ENCODE data around the gene CENPS. TPM values are rescaled to one million over a fixed set of nuclear protein-coding genes. Genes with fewer than 3 reads are reported as not detected.

Gene CENPS
- total RNA-seq (2022; extraction: Qiagen RNA extraction; ENCODE audit: low read depth), result 28.1 to 33.5 TPM (median 31.5 TPM) in 5 replicates

DNA sequence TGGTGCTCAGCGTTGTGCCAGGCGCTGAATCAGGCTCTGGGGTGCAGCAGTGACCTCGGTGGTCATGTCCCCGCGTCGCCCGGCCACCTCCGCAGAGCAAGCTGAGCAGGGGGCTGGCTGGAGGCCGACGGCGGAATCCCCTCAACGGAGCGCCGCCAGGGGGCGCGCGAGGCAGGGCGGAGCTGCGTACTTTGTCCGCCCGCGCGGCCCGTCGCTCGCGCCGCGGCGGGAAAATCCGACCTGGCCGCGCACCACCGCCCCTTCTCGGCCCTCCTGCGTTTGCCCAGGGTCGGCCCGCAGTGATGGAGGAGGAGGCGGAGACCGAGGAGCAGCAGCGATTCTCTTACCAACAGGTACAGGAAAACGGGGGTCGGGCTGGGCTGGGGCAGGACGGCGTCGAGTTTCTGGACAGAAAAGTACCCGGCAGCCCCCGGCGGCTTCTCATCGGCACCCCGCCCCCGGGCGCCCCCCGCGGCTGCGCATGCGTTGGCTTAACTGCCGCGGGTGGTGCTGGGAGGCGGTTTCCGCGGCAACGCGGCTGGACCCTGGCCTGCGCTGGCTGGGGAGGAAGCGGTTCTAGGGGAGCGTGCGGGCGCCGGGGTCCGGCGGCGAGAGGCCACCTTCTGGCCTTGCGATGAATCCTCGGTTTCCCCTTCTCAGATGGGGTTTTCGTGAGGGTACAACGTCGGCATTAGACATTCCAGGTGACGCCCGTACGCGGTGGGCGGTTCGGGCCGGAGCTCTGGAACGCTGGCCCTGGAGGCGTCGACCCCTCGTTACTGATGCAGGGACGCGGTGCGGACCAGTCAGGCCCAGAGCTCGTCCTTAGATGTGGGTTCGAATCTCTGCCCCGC lies at the start of gene CENPS:
CENPS (plus strand) TSS at position 218 of the 854 bp plus-strand sequence; CDS start at position 303, 85 bp downstream.

DNA sequence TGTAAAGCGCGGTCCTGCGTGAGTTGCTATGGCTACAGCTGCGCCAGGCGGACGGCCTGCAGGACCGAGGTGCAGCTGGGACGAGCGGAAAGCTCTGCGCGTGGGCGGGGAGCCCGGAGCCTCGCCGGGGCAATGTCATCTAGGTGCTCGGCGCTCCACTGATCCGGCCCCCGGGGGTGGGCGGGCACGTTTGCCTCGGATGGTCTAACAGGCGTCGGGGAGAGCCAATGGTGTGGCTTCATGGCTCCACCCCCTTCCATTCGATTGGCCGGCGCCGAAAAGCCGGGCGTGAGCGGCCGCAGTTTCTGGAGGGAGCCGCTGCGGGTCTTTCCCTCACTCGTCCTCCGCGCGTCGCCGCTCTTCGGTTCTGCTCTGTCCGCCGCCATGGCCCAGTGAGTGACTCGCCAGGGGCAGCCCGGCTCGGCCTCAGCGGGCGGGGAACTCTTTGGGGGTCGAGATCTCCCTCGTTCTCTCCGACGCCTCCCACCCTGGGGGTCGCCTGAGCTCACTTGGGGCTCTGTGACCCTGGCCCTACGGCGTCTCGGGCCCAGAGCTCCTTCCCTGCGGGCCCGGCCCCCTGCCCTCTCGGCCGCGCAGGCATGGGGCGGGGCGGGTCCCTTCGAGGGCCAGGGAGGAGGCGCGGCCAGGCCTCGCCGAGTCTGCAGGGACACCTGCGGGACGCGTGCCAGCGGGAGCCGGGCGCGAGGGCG lies 31.3 kb upstream of the CENPS start, which contains the start of gene PGD:
PGD (plus strand) TSS at position 331 of the 710 bp plus-strand sequence; CDS start at position 385, 54 bp downstream.

DNA sequence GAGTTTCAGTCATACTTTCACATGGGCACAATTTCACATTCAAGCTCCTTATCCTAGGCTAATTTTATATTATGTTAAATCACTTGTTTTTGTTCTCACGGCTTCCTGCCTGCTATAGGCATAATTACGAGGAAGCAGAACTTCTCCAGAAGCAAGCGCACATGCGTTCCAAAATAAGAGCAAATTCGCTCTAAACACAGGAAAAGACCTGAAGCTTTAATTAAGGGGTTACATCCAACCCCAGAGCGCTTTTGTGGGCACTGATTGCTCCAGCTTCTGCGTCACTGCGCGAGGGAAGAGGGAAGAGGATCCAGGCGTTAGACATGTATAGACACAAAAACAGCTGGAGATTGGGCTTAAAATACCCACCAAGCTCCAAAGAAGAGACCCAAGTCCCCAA lies 19.5 kb downstream of the CENPS start, which contains the start of gene CORT:
CORT (plus strand) TSS at position 281 of the 400 bp plus-strand sequence. CDS start 193 bp downstream, outside the sequence.

GRCh38 chr1:10472220-10473144 lies 42.2 kb downstream of the CENPS start, which contains the start of gene DFFA:
Gene DFFA (minus strand): TSS chr1:10472529. CDS start chr1:10472458, 71 bp downstream.

GRCh38 chr1:10474613-10475507 lies 44.6 kb downstream of the CENPS start, which contains the start of gene PEX14:
Gene PEX14 (plus strand): TSS chr1:10474950. CDS start chr1:10474967, 17 bp downstream.

Other genes starting within 250 kb of the CENPS start
- 11.1 to 15.8 TPM (median 13.5 TPM) in 5 replicates for gene KIF1B, start 219.9 kb upstream of the CENPS start, total RNA-seq (2022; extraction: Qiagen RNA extraction; ENCODE audit: low read depth)
- gene PGD, start 31.4 kb upstream of the CENPS start, total RNA-seq (2022; extraction: Qiagen RNA extraction; ENCODE audit: low read depth), result 1,064 to 1,187 TPM (median 1,133 TPM) in 5 replicates
- gene CORT, start 19.6 kb downstream of the CENPS start, total RNA-seq (2022; extraction: Qiagen RNA extraction; ENCODE audit: low read depth), result 0.13 to 0.32 TPM (median 0.21 TPM) in 3 of 5 replicates, not detected in the others
- gene DFFA, start 42.1 kb downstream of the CENPS start, total RNA-seq (2022; extraction: Qiagen RNA extraction; ENCODE audit: low read depth), result 22.8 to 28.6 TPM (median 26.4 TPM) in 5 replicates
- 11.9 to 16.0 TPM (median 15.9 TPM) in 5 replicates for gene PEX14, start 44.5 kb downstream of the CENPS start, total RNA-seq (2022; extraction: Qiagen RNA extraction; ENCODE audit: low read depth)

Data from A549 treated with CpdA at 1 μM for 4 hours (cell line).